Activated CD4-positive, alpha-beta T cell treated with anti-CD3 and anti-CD28 coated beads, Interleukin-2, Interleukin-6, amounts not matched to agents 100 ng/mL and 50 ng/mL, durations not matched to agents 16 hours and 8 hours (primary cell): ENCODE measurements around the gene COL18A1.
"Not testable (repeated sequence)": the region's sequence is repeated elsewhere in the genome, so short reads cannot be mapped to it uniquely, and the experiment has no call there.

Source experiments
- DNase-seq: peaks from one replicate; pipeline ENCODE4 v3.0.0-alpha.2; 2020

The COL18A1 gene

GRCh38 chr21:45404730-45405270 is at the start of gene COL18A1:
Gene COL18A1 (plus strand): TSS chr21:45405165. CDS start chr21:45405231, 66 bp downstream.
- peak; percentile 16 for DNase-seq

- no peak for DNase-seq
Measured at GRCh38 chr21:45355573-45355972, 49.4 kb upstream of the COL18A1 start.

DNA sequence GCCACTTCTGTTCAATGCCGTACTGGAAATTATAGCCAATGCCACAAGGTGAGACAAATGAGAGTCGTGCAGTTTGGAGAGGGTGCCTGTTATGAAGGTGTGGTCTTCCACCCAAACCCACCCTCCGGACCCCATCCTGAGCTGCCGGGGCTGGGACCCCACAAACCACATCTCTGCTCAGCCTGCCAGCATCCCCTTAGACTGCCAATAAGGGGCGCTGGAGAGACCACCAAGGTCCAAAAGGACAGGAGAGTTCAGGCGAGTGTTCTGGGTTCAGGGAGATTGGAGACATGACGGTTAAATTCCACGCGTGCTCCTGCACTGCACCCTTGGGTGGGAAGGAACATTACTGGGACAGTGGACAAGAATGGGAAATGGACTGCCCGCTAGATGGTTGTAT is 48.7 kb upstream of the COL18A1 start:
- no peak for DNase-seq

- DNase-seq = no peak
Measured at GRCh38 chr21:45356653-45357435, 48.1 kb upstream of the COL18A1 start.

DNA sequence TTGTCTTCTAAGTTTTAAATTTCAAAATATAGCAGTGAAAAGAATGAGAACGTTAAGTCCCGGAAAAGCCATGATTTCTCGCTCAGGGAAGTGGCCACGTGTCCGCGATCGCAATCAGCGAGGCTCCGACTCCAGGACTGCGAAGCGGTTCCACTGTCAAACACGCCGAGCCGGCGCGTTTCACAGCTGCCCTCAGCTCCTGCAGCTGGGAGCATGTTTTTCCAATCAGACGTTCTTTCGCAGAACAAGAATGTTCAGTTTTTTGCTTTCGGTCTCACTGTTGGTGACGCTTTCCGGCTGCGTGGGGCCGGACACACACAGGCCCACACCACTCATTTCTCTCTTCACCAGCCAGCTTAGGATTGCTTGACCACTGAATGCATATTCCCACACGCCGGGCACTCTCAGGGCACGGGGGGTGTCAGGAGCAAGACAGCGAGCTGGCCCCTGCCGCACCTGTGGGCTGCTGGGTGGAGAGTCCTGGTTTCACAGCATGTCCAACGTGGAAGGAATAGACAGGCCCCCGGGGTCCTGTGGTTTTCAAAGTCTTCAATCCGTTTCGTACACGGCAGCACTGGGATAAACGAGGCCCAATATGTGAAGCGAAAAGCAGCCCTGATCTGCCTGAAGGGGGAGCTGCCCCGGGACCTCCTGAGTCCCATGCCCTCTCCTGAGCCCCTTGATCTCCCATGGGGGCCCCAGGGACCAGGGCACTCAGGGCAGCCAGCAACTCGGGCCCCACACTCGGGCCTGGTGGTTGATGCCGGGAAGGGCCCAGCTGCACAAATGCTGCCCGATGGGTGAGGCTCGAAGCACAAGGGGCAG is 47.3 kb upstream of the COL18A1 start:
- DNase-seq = no peak

DNA sequence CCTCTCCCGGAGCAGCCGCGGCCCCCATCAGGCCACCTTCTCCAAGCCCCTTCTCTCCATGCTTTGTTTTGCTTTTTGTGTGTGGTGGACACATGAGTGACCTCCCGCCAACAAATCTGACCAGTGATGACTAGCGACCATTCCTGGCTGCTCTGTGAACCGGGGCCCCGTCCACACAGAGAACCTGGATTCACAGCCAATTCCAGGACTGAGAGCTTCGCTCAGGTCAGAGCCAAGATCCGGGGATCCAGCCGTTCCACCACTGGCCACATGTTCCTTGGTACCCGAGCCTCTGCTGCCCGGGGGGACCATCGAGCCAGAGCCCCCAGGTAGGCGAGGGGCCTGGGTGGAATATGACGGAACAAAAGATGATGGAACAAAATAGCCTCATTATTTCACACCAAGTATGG is 46.7 kb upstream of the COL18A1 start:
- DNase-seq = no peak

DNA sequence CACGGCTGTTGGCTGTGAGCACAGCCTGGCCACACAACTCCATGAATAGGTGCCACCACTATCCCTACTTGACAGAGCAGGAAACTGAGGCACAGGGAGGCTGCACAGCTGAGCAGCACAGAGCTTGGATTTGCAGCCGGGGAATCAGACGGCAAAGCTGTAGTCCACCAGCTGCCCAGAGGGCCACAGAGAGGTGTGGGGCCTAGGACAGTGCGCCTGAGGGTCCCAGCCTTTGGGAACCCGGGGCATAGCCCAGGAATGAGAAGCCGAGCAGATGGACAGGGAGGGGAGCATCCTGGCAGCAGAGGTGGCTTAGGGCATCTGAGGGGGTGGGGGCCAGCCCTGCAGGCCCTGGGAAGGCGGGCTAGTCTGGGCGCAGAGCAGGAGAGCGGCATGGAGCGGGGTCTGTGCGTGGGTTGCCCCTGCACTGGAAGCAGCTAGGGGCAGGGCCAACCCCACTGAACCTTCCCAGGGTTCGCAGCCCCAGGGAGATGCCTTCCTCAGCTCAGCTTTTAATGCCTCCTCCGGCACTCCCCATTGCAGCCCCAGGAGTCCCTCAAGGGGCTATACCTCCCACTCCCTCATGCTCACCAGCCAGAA is 46.2 kb upstream of the COL18A1 start:
- DNase-seq = no peak

GRCh38 chr21:45359451-45360217 is 45.3 kb upstream of the COL18A1 start:
- DNase-seq = no peak

- DNase-seq = no peak
Measured at GRCh38 chr21:45361033-45361997, 43.6 kb upstream of the COL18A1 start.

- no peak for DNase-seq
Measured at GRCh38 chr21:45362077-45362747, 42.8 kb upstream of the COL18A1 start.

- DNase-seq = no peak
Measured at GRCh38 chr21:45362748-45363145, 42.2 kb upstream of the COL18A1 start.

GRCh38 chr21:45363272-45363671 is 41.7 kb upstream of the COL18A1 start:
- not testable (repeated sequence) for DNase-seq

DNA sequence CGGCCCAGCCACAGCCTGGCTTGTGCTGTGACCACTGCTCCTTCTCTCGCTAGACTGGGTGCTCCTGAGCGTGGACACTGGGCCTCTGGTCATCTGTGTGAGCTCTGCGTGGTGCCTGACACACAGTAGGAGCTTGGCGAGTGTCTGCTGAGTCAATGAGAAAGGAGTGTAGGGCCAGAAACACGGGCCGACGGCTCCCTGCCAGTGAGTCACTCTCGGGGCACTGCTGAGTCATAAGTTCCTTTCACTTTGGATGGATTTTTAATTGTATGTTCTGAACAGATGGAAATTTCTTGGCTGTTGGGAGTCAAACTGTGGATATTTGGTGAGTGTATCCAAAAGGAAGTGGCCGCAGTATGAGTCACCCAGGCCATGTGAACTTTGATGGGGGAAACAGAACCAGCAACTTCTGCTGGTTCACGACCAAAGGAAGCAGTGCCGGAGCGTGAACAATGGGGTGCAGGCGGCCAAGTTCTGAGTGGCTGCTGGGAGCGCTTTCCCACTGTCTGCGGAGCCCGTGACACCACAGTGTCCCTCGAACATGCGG is 41.0 kb upstream of the COL18A1 start:
- peak; percentile 77 for DNase-seq

DNA sequence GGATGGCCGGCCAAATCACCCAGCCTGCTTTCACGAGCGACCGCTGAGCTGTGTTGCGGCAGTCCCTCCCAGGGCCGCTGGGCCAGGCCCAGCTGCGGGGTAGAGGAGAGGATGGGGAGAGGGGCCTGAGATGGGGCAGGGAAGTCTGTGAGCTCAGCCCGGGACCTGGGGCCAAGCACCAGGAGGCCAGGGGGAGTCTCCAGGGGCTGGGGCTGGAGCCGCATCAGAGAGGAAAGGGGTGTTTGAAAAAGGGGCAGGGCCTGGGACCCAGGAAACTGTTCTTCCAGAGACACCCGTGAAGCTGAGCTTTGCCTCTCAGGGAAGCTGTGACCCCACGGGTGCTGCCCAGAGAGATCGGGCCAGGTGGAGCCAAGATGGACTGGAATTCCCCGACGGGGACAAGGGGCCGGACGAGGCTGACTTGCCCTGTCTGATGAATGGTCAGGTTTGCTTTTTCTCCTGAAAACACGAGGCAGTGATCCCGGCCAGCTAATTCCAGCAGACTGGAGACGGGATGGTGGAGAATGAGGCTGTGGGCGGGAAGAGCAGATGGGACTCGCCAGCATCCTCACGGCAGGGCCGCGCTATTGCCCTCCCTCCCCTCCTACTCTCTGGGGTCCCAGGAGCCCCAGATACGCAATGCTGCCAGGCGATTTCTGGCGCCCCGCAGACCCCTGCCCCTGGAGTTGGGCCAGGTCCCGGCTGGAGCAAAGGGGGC is 40.3 kb upstream of the COL18A1 start:
- no peak for DNase-seq

DNA sequence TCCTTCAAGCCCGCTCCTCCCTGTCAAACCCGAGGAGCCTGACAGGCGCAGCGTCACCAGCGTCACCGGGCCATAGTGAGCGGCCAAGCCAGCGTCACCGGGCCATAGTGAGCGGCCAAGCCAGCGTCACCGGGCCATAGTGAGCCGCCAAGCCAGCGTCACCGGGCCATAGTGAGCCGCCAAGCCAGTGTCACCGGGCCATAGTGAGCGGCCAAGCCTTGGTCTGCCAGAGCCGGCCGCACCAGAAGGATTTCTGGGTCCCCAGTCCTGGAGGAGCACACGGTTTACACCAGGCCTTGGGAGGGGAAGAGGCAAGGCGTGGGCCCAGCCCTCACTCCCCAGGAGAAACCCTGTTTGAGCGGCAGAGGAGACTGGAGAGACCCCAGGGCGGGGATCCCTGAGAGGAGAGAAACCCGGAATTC is 39.8 kb upstream of the COL18A1 start:
- no peak for DNase-seq

- no peak for DNase-seq
Measured at GRCh38 chr21:45365608-45366241, 39.2 kb upstream of the COL18A1 start.

DNA sequence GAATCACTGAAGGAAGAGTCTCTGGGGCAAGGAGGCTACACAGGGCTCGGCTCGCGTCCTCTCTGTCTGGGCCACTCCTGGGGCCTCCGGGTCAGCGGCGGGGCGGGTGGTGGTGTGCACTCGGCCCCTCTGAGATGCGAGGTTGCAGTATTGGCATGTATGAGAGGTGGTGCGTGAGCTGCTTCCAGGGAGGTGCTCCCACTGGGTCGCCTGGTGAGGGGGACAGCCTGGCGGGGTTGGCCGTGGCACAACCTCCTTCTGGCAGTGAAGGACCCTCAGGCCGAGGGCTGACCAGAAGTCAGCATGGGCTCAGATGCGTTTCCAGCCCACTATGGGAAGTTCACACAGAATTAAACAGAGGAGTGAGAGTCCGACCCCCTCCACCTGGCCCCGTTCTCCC is 38.5 kb upstream of the COL18A1 start:
- DNase-seq = no peak

DNA sequence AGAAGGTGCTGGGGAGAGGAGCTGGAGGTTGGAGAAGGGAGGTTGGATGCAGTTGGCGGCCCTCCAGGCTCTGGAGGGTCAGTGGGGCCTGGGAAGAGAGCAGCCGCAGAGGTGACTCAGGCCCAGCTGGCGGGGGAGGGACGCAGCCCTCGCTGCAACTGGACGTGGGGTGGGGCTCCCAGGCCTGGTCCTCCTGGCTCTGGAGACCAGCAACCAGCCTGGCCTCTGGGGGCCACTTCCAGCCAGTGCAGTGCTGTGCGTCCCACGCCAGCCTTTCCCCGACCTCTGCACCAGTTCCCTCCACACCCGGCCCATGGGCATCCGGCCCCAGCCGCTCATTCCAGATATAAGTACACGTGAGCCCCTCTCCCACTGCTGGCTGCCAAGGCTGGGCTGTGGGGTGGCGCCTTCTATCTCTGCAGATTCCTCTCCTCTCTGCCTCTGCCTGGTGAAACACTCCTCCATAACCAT is 38.0 kb upstream of the COL18A1 start:
- DNase-seq = no peak
